Superior temporal gyrus (tissue), 1 donor: ENCODE data around the gene SMC6.

ENCODE experiments used
- DNase-seq: peaks from one replicate; pipeline ENCODE4 v3.0.0-alpha.2; 2016; ENCODE audit errors: extremely low spot score

The SMC6 gene

DNA sequence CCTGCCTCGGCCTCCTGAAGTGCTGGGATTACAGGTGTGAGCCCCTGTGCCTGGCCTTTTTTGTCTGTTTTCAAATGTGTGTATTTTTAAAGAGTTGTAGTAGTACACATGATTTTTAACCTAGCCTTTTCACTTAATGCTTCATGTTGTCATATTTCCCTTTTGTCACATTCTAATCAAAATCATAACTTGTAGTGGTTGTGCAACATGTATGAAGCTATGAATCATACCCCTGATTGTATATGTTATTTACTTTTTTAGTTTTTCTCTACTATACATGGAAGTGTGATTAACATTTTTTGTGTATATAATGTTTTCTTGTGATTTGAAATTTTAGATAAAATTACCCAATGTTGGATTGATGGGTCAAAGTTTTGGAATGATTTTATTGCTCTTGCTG lies 8.8 kb upstream of the SMC6 start:
- DNase-seq = no peak

DNA sequence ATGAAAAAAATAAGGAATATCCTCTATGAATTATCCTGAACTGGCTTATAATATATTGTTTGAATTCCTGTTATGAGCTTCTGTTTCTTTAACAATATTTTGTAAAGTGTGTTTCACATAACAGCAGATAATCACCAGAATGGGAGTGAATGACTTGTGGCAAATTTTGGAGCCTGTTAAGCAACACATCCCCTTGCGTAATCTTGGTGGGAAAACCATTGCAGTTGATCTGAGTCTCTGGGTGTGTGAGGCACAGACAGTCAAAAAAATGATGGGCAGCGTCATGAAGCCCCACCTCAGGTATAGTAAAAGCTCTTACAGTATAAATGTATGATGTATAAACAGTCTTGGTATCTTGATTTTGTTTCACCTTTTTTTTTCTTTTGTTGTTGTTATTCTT lies 6.2 kb upstream of the SMC6 start:
- no peak for DNase-seq

GRCh38 chr2:17758118-17758517 lies 4.5 kb upstream of the SMC6 start:
- no peak for DNase-seq

DNA sequence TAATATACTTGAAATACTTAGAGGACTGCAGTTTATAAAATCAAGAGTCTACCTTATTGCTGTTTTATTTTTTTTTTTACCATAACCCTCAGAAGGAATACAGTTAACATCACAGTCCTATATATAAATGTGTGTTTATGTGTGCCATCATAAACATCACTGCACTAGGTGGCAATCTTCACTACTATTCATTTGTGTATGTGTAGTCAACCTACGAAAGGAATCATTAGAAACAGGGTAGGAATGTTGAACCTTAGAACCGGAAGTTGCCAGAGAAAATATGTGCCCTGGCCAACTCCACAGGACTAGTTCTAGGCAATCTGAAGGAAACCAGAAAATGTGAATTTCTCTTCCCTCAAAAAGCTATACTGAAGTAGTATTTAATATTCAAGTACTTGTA lies 3.7 kb upstream of the SMC6 start:
- DNase-seq = no peak

GRCh38 chr2:17756668-17757067 lies 3.1 kb upstream of the SMC6 start:
- no peak for DNase-seq

DNA sequence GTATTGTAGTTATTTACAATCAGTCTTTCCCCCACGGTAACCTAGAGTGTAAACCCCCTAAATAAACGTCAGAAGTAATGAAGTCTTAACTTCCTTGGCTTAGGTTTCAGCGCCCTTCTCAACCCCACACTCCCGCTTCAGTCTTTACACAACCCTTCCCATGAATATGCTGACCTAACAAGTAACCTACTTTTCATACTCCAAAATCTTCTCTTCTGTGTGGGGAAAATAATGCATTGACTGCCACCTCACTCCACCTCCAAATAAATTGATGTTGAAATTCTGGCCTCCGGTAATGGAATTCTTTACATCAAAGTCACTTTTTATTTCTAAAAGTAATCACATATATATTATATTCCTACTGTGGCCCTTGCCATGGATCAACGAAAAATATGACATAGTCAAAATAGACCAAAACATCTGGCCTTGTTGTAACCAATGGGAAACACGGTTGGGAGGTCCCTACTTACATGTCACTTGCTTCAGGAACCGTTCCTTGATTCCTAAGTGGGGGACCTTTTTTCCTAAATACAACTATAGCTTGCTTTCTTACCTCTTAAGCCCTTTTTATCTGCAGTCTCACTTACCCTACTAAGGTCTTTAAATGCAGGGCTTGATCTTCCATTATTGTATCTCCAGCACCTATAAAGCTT lies 1.3 kb upstream of the SMC6 start:
- DNase-seq = no peak

DNA sequence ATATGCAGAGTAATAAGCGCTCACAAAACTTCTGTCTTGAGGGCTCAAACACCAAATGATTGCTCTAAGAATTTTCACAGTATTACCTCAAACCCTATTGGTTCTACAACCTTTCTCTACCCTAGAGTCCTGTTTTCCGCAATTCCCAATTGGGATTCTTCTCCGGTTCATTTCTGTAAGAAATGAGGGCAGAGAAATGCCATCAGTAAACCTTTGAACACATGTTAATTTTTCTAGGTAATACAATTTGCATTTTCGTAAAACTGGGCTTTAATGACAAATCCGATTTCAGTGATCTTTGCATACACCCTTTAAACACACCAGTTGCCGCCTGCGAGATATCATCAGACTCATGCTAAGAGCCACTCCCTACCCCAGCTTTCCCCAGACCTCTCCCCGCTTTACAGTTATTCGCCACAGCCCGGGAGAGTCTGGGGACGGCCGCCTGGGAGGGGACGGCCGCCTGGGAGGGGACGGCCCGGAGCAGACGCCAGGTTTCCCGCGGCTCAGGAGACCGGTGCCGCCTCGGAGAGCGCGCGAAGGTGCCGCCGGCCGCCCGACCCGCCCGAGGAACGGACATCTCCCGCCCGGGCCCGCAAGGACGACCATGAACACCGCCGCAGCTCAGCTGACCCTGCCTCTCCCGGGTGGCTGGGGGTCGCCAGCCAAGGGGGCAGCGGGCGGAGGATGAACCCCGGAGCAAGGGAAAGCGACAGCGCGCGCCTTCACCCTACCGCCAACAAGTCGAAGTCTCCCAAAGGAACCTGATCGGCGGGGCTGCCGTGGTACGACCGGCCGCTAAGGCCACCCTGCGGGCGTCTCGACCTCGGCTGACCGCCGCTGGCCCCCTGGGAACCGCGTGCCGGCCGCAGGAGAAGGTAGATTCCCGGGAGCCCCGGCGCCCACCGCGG lies 463 bp downstream of the SMC6 start:
- peak; percentile 17 for DNase-seq

DNA sequence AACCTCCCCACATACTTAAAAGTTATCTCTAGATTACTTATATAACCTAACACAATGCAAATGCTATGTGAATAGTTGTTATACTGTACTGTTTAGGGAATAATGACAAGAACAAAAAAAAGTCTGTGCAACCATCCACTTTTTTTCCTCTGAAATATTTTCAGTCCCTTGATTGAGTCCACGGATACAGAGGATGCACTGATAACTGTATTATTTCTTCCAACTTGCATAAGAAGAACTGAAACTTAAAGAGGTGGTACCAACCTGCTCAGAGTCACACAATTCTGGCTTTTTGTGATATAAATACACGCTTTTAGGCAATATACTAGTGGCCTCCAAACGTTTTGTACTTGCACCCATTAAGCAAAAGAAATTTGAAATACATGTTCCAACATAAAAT lies 1.4 kb downstream of the SMC6 start:
- DNase-seq = no peak

GRCh38 chr2:17749753-17750438 lies 3.7 kb downstream of the SMC6 start:
- no peak for DNase-seq

DNA sequence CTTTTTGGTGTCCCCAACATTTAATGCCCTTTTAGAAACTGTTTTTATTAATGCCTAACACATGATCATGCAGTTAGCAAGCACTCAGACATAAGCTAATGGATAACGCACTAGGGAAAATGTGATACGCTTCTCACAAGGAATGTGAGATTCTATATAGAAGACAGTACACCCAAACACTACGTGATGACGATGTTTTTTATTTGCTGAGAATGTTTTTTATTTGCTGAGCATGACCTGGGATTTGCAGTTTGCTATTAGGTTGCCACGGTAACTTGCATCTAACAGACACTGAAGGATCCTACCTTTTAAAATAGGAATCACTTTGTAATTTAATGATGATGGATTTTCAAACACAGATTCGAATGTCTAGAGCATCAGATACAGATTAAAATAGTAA lies 4.9 kb downstream of the SMC6 start:
- no peak for DNase-seq

GRCh38 chr2:17747684-17748452 lies 5.7 kb downstream of the SMC6 start:
- DNase-seq = no peak

DNA sequence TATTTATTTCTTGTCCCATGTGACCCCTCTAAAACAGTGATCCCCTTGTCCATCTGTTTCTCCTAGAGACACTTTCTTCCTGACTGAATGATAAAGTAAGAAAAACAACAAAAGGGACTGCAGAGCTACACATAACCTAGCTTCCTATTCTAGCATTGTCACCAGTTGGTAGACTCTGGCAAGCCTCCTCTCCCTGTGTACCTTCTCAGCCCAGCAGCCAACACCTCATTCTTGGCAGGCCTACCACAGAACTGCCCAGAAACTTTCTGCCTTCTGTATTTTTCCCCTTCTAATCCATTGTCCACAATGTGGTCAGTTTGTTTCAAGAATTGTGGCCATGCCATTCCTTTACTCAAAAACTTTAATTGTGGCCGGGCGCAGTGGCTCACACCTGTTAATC lies 13.4 kb downstream of the SMC6 start:
- no peak for DNase-seq

DNA sequence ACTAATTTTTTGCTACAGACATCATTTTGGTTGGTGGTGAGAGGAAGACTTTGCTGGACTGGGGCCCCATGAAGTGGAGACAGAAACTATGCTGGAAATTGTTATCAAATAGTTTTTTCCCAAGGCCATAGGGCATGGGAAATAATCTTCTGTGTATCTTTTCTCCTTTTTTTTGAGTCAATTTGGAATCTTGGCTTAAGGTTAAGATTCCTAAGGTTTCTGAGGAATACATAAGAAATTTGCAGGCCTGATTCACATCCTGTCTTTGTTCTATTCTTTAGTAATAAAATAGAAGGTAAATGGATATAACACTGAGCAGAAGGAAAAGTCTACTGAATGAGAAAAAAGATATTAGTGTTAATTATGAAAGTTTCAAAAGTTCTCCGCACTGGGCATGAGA lies 16.6 kb downstream of the SMC6 start:
- DNase-seq = no peak

DNA sequence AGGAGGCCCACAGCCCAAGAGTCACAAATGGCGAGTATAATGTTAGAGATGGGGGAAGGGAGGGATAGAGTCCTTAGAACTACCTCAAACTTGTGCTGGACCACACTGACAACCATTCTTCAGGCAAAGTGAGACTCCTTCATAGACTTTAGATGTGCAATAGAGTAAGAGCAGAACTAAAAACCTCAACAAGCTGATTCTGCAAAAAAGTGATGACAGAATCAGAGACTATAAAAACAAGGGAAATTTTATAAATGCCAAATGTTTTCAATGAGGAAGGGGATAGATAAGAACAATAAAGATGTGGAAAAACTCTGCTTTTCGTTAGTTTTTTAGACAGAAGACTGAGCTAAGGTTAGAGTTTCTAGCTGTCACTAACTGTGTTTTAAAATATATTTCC lies 17.7 kb downstream of the SMC6 start:
- no peak for DNase-seq

- no peak for DNase-seq
Measured at GRCh38 chr2:17733599-17733998, 20.0 kb downstream of the SMC6 start.

DNA sequence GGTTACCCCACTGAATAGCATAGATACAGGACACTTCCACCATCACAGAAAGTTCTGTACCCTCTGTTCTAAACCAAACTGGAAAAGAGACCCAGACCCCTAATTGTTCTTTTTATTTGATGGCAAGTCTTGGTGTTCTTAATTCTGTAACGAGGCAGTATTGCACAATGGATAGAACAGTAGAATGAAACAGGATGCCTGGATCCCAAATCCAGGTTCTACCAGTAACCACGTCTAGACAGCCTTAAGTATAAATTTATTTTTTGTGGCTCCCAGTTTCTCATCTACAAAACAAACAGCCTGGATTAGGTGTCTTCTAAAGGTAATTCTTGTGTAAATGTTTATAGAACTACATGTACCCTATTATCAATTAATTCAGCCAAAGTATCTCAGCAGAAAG lies 23.7 kb downstream of the SMC6 start:
- no peak for DNase-seq

- DNase-seq = no peak
Measured at GRCh38 chr2:17728210-17728609, 25.4 kb downstream of the SMC6 start.

- peak; percentile 55 for DNase-seq
Measured at GRCh38 chr2:17719562-17720371, 33.8 kb downstream of the SMC6 start.

DNA sequence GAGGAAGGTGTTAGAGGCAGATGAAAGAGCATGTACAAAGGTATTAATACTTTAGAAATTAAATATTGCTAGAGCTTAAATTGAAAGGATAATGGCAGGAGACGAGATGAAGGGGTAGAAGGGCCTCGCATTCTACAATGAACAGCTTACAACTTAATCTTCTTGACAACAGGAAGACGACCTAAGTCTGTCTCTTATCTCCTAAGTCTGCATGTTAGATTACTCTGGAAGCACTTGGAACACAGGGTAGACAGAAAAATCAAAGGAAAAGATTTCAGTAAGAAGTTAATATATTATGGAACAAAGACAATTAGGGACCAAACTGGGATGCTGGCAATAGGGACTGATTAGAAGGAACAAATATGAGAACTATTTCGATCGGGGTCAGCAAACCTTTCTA lies 34.9 kb downstream of the SMC6 start:
- DNase-seq = no peak

DNA sequence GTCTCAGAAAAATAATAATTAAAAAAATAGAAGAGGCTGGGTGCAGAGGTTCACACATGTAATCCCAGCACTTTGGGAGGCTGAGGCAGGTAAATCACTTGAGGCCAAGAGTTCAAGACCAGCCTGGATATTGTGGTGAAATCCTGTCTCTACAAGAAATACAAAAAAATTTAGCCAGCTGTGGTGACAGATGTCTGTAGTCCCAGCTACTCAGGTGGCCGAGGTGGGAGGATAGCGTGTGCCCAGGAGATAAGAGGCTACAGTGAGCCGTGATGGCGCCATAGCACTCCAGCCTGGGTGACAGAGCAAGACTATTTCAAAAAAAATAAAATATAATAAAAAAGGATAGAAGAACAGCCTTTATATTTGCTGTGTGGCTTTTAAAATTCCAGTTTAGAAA lies 35.9 kb downstream of the SMC6 start:
- DNase-seq = no peak

- peak; percentile 62 for DNase-seq
Measured at GRCh38 chr2:17713291-17713690, 40.3 kb downstream of the SMC6 start.
